H1 (cell line): Measurements from ENCODE around the gene CPSF4L. TPM values are rescaled to one million over a fixed set of nuclear protein-coding genes. Genes with fewer than 3 reads are reported as not detected.

Source experiments
- CTCF ChIA-PET: fragments of 300-600 bp; sonication (Branson Sonifier 250); formaldehyde crosslinking; loops from one replicate; lab custom pipeline; 2021; ENCODE audit not compliant: partially characterized antibody; lab: Charles Lee
- POLR2A ChIA-PET: fragments of 300-600 bp; sonication (Branson Sonifier 250); formaldehyde crosslinking; loops from one replicate; lab custom pipeline; 2021; ENCODE audit warnings: inconsistent platforms; ENCODE audit not compliant: partially characterized antibody; lab: Charles Lee
- DNase-seq, 2 experiments: peaks; one replicate each; pipeline versions ENCODE4 v3.0.0 to v3.0.0-alpha.2; 2010 to 2022; ENCODE audit warnings: low spot score in 2 of 2, low read depth in 1 of 2, mixed read lengths in 1 of 2
- FAIRE-seq: peaks from 2 replicates; lab custom pipeline; 2011; peaks lifted over from hg19 to GRCh38; lab: Jason Lieb, UNC
- H2AFZ ChIP-seq: 2 replicates; pipeline ENCODE4 v1.8.1; 2012; ENCODE audit warnings: low read length, inconsistent platforms
- H2AK5ac ChIP-seq: 2 replicates; pipeline ENCODE4 v1.6.1; 2013; ENCODE audit warnings: low read depth, low read length
- H2BK120ac ChIP-seq: replicated peaks from 2 replicates; pipeline ENCODE3; 2013; ENCODE audit warnings: low read depth, low read length, inconsistent platforms
- H2BK12ac ChIP-seq: 2 replicates; pipeline ENCODE4 v1.6.1; 2013; ENCODE audit warnings: low read depth, low read length
- H2BK15ac ChIP-seq: 2 replicates; pipeline ENCODE4 v1.6.1; 2013; ENCODE audit warnings: low read length
- H2BK20ac ChIP-seq: 2 replicates; pipeline ENCODE4 v1.6.1; 2013; ENCODE audit warnings: low read length
- H2BK5ac ChIP-seq: 2 replicates; pipeline ENCODE4 v1.6.1; 2013; ENCODE audit warnings: low read depth, low read length
- H3K14ac ChIP-seq: 2 replicates; pipeline ENCODE4 v1.6.1; 2013; ENCODE audit warnings: inconsistent platforms; ENCODE audit not compliant: insufficient read length
- H3K18ac ChIP-seq: 2 replicates; pipeline ENCODE4 v1.6.1; 2013; ENCODE audit warnings: low read length; ENCODE audit errors: extremely low read depth
- H3K23ac ChIP-seq: 2 replicates; pipeline ENCODE4 v1.6.1; 2013; ENCODE audit warnings: inconsistent platforms; ENCODE audit not compliant: insufficient read length
- H3K23me2 ChIP-seq: 2 replicates; pipeline ENCODE4 v1.6.1; 2013; ENCODE audit warnings: low read depth, low read length
- H3K27ac ChIP-seq: 2 replicates; pipeline ENCODE4 v1.6.1; 2011; ENCODE audit warnings: low read depth, low read length, inconsistent platforms
- H3K27me3 ChIP-seq, 4 experiments: replicated peaks in 1 of 4; 1 replicate in 1 of 4; 2 replicates in 3 of 4; pipeline versions ENCODE4 v1.6.1 to v1.8.1; 2011 to 2013; ENCODE audit warnings: low read length in 3 of 4, mild to moderate bottlenecking in 3 of 4, inconsistent platforms in 2 of 4, mixed read lengths in 2 of 4, moderate library complexity in 1 of 4; ENCODE audit not compliant: control insufficient read depth in 3 of 4, insufficient read depth in 3 of 4; ENCODE audit errors: extremely low read depth in 1 of 4
- H3K36me3 ChIP-seq, 4 experiments: 2 replicates each; pipeline versions ENCODE4 v1.6.1 to v1.8.1; 2011 to 2013; ENCODE audit warnings: mild to moderate bottlenecking in 4 of 4, low read length in 3 of 4, moderate library complexity in 2 of 4, control low read depth in 1 of 4, inconsistent platforms in 1 of 4; ENCODE audit not compliant: insufficient read depth in 4 of 4, control insufficient read depth in 2 of 4
- H3K4ac ChIP-seq: replicated peaks from 2 replicates; pipeline ENCODE3; 2013; ENCODE audit warnings: low read length, low read depth, mixed read lengths, inconsistent platforms; ENCODE audit not compliant: insufficient read length
- H3K4me1 ChIP-seq, 4 experiments: replicated peaks in 1 of 4; 1 replicate in 1 of 4; 2 replicates in 3 of 4; pipeline versions ENCODE4 v1.6.1 to v1.8.1; 2011 to 2013; ENCODE audit warnings: low read length in 3 of 4, inconsistent platforms in 2 of 4, mixed read lengths in 1 of 4; ENCODE audit not compliant: insufficient read depth in 4 of 4, control insufficient read depth in 3 of 4
- H3K4me2 ChIP-seq, 2 experiments: 2 replicates each; pipeline versions ENCODE4 v1.6.1 to v1.8.1; 2011 to 2013; ENCODE audit warnings: low read depth in 2 of 2, low read length in 2 of 2, control low read depth in 1 of 2, inconsistent platforms in 1 of 2, mild to moderate bottlenecking in 1 of 2; ENCODE audit not compliant: insufficient read depth in 1 of 2
- H3K4me3 ChIP-seq, 4 experiments: fragments of 200-600, 300-600 bp in 1 of 4; sonication (generic), shearing (Covaris generic), sonication (Bioruptor Twin) in 1 of 4; 2 replicates each; pipeline versions ENCODE4 v1.5.1 to v1.8.1; 2011 to 2016; ENCODE audit warnings: low read length in 4 of 4, low read depth in 3 of 4, control low read depth in 2 of 4, inconsistent platforms in 2 of 4, mild to moderate bottlenecking in 2 of 4, mixed read lengths in 1 of 4, moderate library complexity in 1 of 4; ENCODE audit not compliant: insufficient read depth in 2 of 4; ENCODE audit errors: extremely low read depth in 1 of 4
- H3K56ac ChIP-seq: replicated peaks from 2 replicates; pipeline ENCODE3; 2013; ENCODE audit warnings: low read depth, mild to moderate bottlenecking, mixed read lengths, low read length, inconsistent platforms; ENCODE audit not compliant: insufficient read length
- H3K79me1 ChIP-seq: 2 replicates; pipeline ENCODE4 v1.6.1; 2013; ENCODE audit warnings: low read depth, low read length, control low read depth
- H3K79me2 ChIP-seq, 2 experiments: 2 replicates each; pipeline versions ENCODE4 v1.6.1 to v1.8.1; 2012 to 2013; ENCODE audit warnings: low read length in 2 of 2, mild to moderate bottlenecking in 2 of 2, inconsistent platforms in 1 of 2; ENCODE audit not compliant: insufficient read depth in 2 of 2, control insufficient read depth in 1 of 2
- H3K9ac ChIP-seq, 4 experiments: replicated peaks in 1 of 4; 1 replicate in 1 of 4; 2 replicates in 3 of 4; pipeline versions ENCODE4 v1.6.1 to v1.8.1; 2011 to 2013; ENCODE audit warnings: low read depth in 3 of 4, low read length in 3 of 4, control low read depth in 2 of 4, mild to moderate bottlenecking in 2 of 4, moderate library complexity in 2 of 4, inconsistent platforms in 1 of 4; ENCODE audit errors: extremely low read depth in 1 of 4
- H3K9me3 ChIP-seq, 2 experiments: 2 replicates each; pipeline versions ENCODE4 v1.6.1 to v1.8.1; 2012 to 2013; ENCODE audit warnings: mild to moderate bottlenecking in 2 of 2, moderate library complexity in 2 of 2, control low read depth in 1 of 2, inconsistent platforms in 1 of 2, low read depth in 1 of 2, low read length in 1 of 2, mixed read lengths in 1 of 2; ENCODE audit not compliant: insufficient read depth in 2 of 2
- H4K20me1 ChIP-seq, 2 experiments: replicated peaks in 1 of 2; 2 replicates each; pipeline versions ENCODE3 to v1.8.1; 2011 to 2013; ENCODE audit warnings: inconsistent platforms in 2 of 2, low read length in 2 of 2, mild to moderate bottlenecking in 1 of 2; ENCODE audit not compliant: insufficient read depth in 2 of 2, control insufficient read depth in 1 of 2
- H4K5ac ChIP-seq: 2 replicates; pipeline ENCODE4 v1.6.1; 2013; ENCODE audit warnings: low read length, low read depth, mixed read lengths, inconsistent platforms; ENCODE audit not compliant: insufficient read length
- H4K8ac ChIP-seq: 2 replicates; pipeline ENCODE4 v1.8.0; 2013; ENCODE audit warnings: mild to moderate bottlenecking, moderate library complexity, low read length, inconsistent platforms; ENCODE audit not compliant: insufficient read depth; ENCODE audit errors: extremely low read depth
- H4K91ac ChIP-seq: replicated peaks from 2 replicates; pipeline ENCODE3; 2013; ENCODE audit warnings: low read length, mixed read lengths, inconsistent platforms; ENCODE audit not compliant: insufficient read length
- BACH1 ChIP-seq: IDR thresholded peaks from 2 replicates; pipeline ENCODE4 v1.6.1; 2012; ENCODE audit warnings: low read length, improper control_type of control experiment
- CHD1 ChIP-seq: IDR thresholded peaks from 2 replicates; pipeline ENCODE4 v1.6.1; 2012; ENCODE audit warnings: low read depth, low read length, improper control_type of control experiment
- CHD2 ChIP-seq: IDR thresholded peaks from 2 replicates; pipeline ENCODE4 v1.6.1; 2012; ENCODE audit warnings: low read length, improper control_type of control experiment
- EGR1 ChIP-seq: IDR thresholded peaks from 2 replicates; pipeline ENCODE4 v1.6.1; 2011; ENCODE audit warnings: low read depth, low read length, borderline replicate concordance
- EZH2 ChIP-seq: fragments of 200-600 bp; sonication (generic); IDR thresholded peaks from 2 replicates; pipeline ENCODE4 v1.7.1; 2012; ENCODE audit warnings: low read depth, mild to moderate bottlenecking, moderate library complexity, low read length, inconsistent platforms; ENCODE audit not compliant: severe bottlenecking
- FOSL1 ChIP-seq: IDR thresholded peaks from 2 replicates; pipeline ENCODE4 v1.6.1; 2011; ENCODE audit warnings: mild to moderate bottlenecking, low read depth, low read length, moderate library complexity; ENCODE audit not compliant: insufficient read depth
- KDM4A ChIP-seq: IDR thresholded peaks from one replicate; pipeline ENCODE4 v1.7.1; 2012; ENCODE audit warnings: low read depth, mild to moderate bottlenecking, moderate library complexity, low read length, inconsistent platforms; ENCODE audit not compliant: severe bottlenecking
- RAD21 ChIP-seq, 2 experiments: IDR thresholded peaks in 1 of 2; conservative IDR thresholded peaks in 1 of 2; 2 replicates each; pipeline ENCODE4 v1.6.1; 2011; ENCODE audit warnings: low read depth in 2 of 2, low read length in 2 of 2, improper control_type of control experiment in 1 of 2, inconsistent platforms in 1 of 2, mild to moderate bottlenecking in 1 of 2, moderate library complexity in 1 of 2
- RBBP5 ChIP-seq: IDR thresholded peaks from 2 replicates; pipeline ENCODE4 v1.7.1; 2012; ENCODE audit warnings: low read depth, mild to moderate bottlenecking, inconsistent platforms, low read length, moderate library complexity, borderline replicate concordance
- SIRT6 ChIP-seq: IDR thresholded peaks from one replicate; pipeline ENCODE4 v1.7.1; 2012; ENCODE audit warnings: low read length, inconsistent platforms
- SRF ChIP-seq: IDR thresholded peaks from 2 replicates; pipeline ENCODE4 v1.6.1; 2011; ENCODE audit warnings: mild to moderate bottlenecking, low read depth, low read length, moderate library complexity
- TCF12 ChIP-seq: IDR thresholded peaks from 2 replicates; pipeline ENCODE4 v1.6.1; 2011; ENCODE audit warnings: low read depth, mild to moderate bottlenecking, low read length
- WGBS, 2 experiments: shearing (Covaris generic) in 1 of 2; methylation state at CpG; one replicate each; pipeline versions ENCODE4 v1.1.6 to v1.1.7; 2013 to 2015; ENCODE audit warnings: low lambda C conversion rate in 2 of 2, mixed read lengths in 2 of 2, inconsistent platforms in 1 of 2, low coverage in 1 of 2, missing lambda C conversion rate in 1 of 2; ENCODE audit not compliant: insufficient replicate concordance in 2 of 2, insufficient coverage in 1 of 2, insufficient read length in 1 of 2; ENCODE audit errors: extremely low coverage in 1 of 2, missing lambda C conversion rate in 1 of 2; 5-methylcytosine and 5-hydroxymethylcytosine counted together
- polyA plus RNA-seq, 7 experiments: library from polyadenylated mRNA; depleted of rRNA in 3 of 7; stranded (reverse) in 5 of 7; unstranded in 2 of 7; fragments of >200 nt in 5 of 7; fragments of 200-250 nt in 2 of 7; gene quantifications; 1 replicate in 5 of 7; 2 replicates in 1 of 7; 4 replicates in 1 of 7; pipeline versions ENCODE4 v1.2.1 to v1.2.3, GENCODE V29; 2011 to 2013; ENCODE audit warnings: missing spikeins in 2 of 7, mixed read lengths in 2 of 7
- total RNA-seq: library from RNA; stranded (reverse); fragmentation: NEBNext Ultra II Directional; extraction: Animal tissue kit (Norgen Biotek cat#: 25700); gene quantifications from 2 replicates; pipeline ENCODE4 v1.2.1, GENCODE V29; 2021
- TF ChIP-seq, protein P1 (sequence below): IDR thresholded peaks from 2 replicates; pipeline ENCODE4 v1.6.1; 2011; ENCODE audit warnings: low read length, improper control_type of control experiment

The CPSF4L gene
- total and polyA plus RNA-seq, 2 of the 8 experiments (the other 6 are each of a cell fraction or from before 2014, with no cell fraction given), result not detected

DNA sequence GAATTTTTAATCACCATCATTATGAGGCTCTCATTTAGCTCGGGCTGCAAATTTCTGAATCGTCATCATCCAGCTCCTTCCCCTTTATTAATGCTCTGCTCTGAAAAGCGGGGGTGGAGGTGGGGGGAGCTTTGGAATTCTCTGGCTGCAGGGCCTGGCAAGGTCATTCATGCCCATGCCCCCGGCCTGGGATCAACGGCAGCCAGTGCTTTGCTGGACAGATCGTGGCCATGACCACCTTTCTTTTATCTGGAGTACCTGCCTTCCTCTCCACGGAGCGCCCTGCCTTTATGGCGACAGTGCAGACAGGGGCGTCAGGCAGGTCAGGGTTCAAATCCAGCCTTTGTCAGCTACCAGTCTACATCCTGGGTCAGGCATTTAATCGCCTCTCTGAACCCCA, 5.1 kb upstream of the CPSF4L start:
- Histone ChIP-seq H3K23me2 (peaks cover 5% of the 10 kb centered on the region; the same call in 1 of the 2 replicates), H3K4me3 (no peak overlapping the region), H3K79me2 (no peaks in the 10 kb centered on the region), H3K79me1 (no peaks in the 10 kb centered on the region), H3K27me3 (peaks cover 0 to 10% (median 3%) of the 10 kb centered on the region in 4 experiments; a peak in 3 of 7 replicates), H3K9me3 (peaks cover 0 to 3% of the 10 kb centered on the region in 2 experiments; a peak in 1 of 4 replicates), H2BK5ac (no peak overlapping the region), H3K18ac (no peak overlapping the region), H4K91ac (no peak overlapping the region), H2AK5ac (no peak overlapping the region), H2AFZ (no peak overlapping the region), H3K23ac (no peak overlapping the region), H2BK120ac (no peak overlapping the region), H4K20me1 (no peaks in the 10 kb centered on the region), H3K4me2 (no peak overlapping the region), H2BK20ac (no peak overlapping the region), H3K9ac (no peak overlapping the region), H4K5ac (no peak overlapping the region), H3K4ac (no peak overlapping the region), H3K56ac (no peak overlapping the region), H4K8ac (no peak overlapping the region), H2BK15ac (no peak overlapping the region), H3K4me1 (peaks cover 4 to 15% (median 11%) of the 10 kb centered on the region in 4 experiments), H3K36me3 (no peaks in the 10 kb centered on the region), H2BK12ac (no peak overlapping the region), H3K14ac (no peak overlapping the region), H3K27ac (no peak overlapping the region)
- ChIA-PET CTCF (interaction anchor here (0.5 to 6.5 kb wide), 12 partner anchors 9 to 103 kb away, joined by 3 to 35 read pairs (median 4); no protein-coding TSS in a partner anchor), POLR2A (interaction anchor here (0.9 kb wide), 1 partner anchor 105 kb away, joined by 4 read pairs; no protein-coding TSS in a partner anchor)
- 88% methylated on average over 11 of the region's 11 CpGs; no CpG with 5 or more reads in 1 of the 2 experiments for WGBS, 2 experiments
- FAIRE-seq, result no peak
- DNase-seq, result no peak
- TF ChIP-seq RAD21 (IDR thresholded peaks at IDR 0.05 in 1 of 2, conservative IDR thresholded peaks at IDR 0.05 in 1 of 2; ENCODE audit: low read depth in 2 of 2, low read length in 2 of 2), result no peak
- TF ChIP-seq SRF, result no peak
- TF ChIP-seq KDM4A, result no peak
- no peak for TF ChIP-seq SIRT6
- no peak for TF ChIP-seq EZH2
- no peak for TF ChIP-seq BACH1
- TF ChIP-seq TCF12, result no peak
- no peak for TF ChIP-seq FOSL1
- no peak for TF ChIP-seq CHD2
- TF ChIP-seq, protein P1, sequence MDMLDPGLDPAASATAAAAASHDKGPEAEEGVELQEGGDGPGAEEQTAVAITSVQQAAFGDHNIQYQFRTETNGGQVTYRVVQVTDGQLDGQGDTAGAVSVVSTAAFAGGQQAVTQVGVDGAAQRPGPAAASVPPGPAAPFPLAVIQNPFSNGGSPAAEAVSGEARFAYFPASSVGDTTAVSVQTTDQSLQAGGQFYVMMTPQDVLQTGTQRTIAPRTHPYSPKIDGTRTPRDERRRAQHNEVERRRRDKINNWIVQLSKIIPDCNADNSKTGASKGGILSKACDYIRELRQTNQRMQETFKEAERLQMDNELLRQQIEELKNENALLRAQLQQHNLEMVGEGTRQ, result no peak
- no peak for TF ChIP-seq RBBP5
- no peak for TF ChIP-seq EGR1
- TF ChIP-seq CHD1, result no peak
